AG20443 (cell line): ENCODE results near the gene LRRC27.
"Not testable (repeated sequence)": the region's sequence is repeated elsewhere in the genome, so short reads cannot be mapped to it uniquely, and the experiment has no call there.

ENCODE experiments used
- DNase-seq: peaks from one replicate; pipeline ENCODE4 v3.0.0; 2012; ENCODE audit warnings: low spot score, mixed read lengths

The LRRC27 gene

DNA sequence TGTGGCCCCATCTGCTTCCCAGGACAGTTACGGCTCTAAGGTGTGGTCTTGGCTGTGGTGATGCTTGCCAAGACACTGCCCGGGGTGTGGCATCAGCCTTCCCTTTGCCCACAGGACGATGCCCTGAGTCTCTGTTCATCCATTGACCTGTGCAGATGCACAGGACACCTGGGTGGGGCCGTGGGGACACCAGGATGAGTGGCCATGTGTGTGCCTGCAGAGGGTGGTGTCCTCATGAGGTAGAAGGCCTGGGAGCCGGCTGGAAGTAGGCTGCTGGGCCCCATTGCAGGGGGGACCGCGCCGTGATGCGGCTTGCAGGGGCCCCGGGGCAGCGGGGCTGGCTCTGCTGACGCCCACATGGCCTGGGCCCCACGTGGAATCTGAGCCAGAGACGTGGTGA, 42.6 kb downstream of the LRRC27 start:
- no peak for DNase-seq

GRCh38 chr10:132375116-132375794, 43.3 kb downstream of the LRRC27 start:
- no peak for DNase-seq

- no peak for DNase-seq
These were observed 43.9 kb downstream of the LRRC27 start for GRCh38 chr10:132375795-132376297.

- no peak for DNase-seq
These were observed 44.4 kb downstream of the LRRC27 start for GRCh38 chr10:132376394-132376851.

DNA sequence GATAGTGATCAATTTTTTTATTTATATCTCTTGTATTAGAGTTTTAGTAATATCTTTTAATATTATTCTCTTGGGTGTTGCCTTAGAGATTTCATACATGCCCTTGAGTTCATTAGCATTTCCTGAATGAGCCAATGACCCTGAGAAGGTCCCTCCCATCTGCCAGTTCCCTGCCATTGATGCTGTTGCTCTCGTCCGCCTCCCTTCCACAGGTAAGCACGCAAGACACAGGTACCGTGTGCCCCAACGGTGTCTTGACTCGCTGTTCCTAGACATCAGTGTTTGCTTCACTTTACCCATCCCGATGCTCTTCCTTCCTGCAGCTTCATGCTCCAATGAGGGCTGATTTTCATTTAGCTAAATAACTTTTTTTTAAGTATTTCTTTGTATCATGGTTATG, 45.3 kb downstream of the LRRC27 start:
- DNase-seq, result no peak

DNA sequence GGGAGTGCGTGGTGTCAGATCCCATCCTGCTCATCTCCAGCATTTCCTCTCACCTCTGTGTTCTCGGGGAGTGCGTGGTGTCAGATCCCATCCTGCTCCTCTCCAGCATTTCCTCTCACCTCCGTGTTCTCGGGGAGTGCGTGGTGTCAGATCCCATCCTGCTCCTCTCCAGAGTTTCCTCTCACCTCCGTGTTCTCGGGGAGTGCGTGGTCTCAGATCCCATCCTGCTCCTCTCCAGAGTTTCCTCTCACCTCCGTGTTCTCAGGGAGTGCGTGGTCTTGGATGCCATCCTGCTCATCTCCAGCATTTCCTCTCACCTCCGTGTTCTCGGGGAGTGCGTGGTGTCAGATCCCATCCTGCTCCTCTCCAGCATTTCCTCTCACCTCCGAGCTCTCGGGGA, 47.0 kb downstream of the LRRC27 start:
- DNase-seq, result not testable (repeated sequence)

GRCh38 chr10:132380986-132381385, 49.0 kb downstream of the LRRC27 start:
- DNase-seq, result not testable (repeated sequence)

GRCh38 chr10:132381741-132382140, 49.7 kb downstream of the LRRC27 start:
- DNase-seq, result no peak

- DNase-seq, result peak; percentile 86
These were observed 50.4 kb downstream of the LRRC27 start for GRCh38 chr10:132382231-132382922.

GRCh38 chr10:132383101-132383500, 51.1 kb downstream of the LRRC27 start:
- no peak for DNase-seq

GRCh38 chr10:132383751-132384196, 51.8 kb downstream of the LRRC27 start:
- no peak for DNase-seq

- DNase-seq, result no peak
These were observed 52.8 kb downstream of the LRRC27 start for GRCh38 chr10:132384618-132385388.

- no peak for DNase-seq
These were observed 53.3 kb downstream of the LRRC27 start for GRCh38 chr10:132385389-132385667.

- no peak for DNase-seq
These were observed 53.9 kb downstream of the LRRC27 start for GRCh38 chr10:132385721-132386418.

DNA sequence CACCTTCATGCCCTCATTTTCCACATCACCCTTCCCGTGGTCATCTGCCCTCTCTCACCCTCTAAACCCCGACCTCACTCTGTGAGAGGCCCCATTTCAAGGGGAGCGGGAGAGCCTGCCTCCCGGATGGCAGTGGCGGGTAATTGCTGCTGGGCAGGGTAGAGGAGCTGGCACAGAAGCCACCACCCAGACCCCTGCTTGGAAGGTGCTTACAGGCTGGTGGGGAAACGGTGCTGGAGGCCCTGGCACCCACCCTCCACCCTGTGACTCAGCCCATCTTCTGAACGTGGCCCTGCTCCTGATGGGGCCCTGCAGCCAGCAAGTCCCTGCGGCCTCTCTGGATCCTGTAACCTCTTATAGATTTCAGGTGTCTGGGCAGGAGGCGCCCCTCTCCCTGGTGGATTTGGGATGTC, 54.4 kb downstream of the LRRC27 start:
- DNase-seq, result no peak

DNA sequence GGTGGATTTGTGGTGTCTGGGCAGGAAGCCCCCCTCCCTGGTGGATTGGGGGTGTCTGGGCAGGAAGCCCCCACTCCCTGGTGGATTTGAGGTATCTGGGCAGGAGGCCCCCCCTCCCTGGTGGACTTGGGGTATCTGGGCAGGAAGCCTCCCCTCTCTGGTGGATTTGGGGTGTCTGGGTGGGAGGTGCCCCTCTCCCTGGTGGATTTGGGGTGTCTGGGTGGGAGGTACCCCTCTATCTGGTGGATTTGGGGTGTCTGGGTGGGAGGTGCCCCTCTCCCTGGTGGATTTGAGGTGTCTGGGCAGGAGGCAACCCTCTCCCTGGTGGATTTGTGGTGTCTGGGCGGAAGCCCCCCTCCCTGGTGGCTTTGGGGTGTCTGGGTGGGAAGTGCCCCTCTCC, 54.9 kb downstream of the LRRC27 start:
- DNase-seq, result not testable (repeated sequence)

GRCh38 chr10:132387764-132388210, 55.8 kb downstream of the LRRC27 start:
- DNase-seq, result peak; percentile 95

DNA sequence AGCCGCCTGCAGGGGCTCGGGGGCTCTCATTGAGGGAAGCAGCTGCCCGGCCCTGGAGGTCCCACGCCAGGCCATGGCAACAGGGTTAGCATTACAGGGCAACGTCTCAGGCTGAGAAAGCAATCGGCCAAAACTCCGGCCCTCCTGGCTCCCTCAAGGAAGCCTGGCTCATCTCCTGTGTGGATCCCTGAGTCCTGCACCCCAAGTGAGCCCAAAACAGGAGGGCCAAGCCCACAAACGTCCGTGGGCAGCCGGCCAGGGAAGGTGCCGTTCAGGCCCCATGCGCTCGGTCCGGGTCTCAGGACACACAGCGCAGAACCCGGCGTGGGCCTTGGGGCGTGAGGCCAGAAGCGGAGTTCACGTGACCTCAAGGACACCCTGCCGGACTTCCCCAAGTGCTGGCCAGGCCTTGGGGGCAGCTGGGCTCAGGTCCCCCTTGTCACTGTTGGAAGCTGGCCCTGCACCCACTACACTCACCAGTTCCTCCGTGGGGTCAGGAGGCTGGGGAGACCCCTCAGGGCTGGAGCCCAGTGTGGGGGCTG, 57.0 kb downstream of the LRRC27 start:
- peak; percentile 47 for DNase-seq

GRCh38 chr10:132389433-132390169, 57.6 kb downstream of the LRRC27 start:
- DNase-seq, result no peak

DNA sequence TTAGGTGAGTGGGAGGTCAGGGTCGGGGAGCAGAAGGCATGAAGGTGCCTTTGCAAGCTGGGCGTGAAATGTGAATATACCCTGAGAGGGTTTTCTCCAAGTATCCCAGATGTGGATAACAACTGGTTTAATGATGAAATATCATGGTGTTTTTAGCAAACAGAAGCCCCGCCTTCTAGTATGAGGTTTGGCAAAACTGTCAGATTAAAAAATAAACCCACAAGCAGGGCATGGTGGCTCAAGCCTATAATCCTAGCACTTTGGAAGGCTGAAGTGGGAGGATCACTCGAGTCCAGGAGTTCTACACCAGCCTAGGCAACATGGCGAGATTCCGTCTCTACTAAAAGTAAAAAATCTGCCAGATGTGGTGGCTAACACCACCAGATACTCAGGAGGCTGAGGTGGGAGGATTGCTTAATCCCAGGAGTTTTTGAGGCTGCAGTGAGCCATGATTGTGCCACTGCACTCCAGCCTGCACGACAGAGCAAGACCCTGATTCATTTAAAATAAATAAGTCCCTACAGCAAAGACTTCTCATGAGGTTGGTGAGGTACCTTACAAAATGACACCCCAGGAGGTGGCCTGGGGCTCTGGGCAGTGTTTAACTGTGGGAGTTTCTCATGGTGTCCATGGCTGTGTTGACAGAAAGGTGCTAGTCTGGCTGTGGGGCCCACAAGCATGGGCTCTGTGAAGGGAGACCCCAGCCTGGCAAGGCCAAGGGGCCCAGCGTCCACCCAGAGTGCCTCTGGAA, 58.4 kb downstream of the LRRC27 start:
- no peak for DNase-seq
